KMS-11 (cell line): ENCODE measurements around the gene GIGYF2.
A peak's percentile ranks its signal among the peaks of the same experiment; 100 is the strongest.

Experiments
- H2AFZ ChIP-seq: fragments of 200-600 bp; sonication (generic); 2 replicates; pipeline ENCODE4 v1.6.1; 2016; ENCODE audit warnings: antibody characterized with exemption, mixed run types, low read depth
- H3K27ac ChIP-seq: fragments of 200-600 bp; sonication (generic); 2 replicates; pipeline ENCODE4 v1.6.1; 2016; ENCODE audit warnings: mild to moderate bottlenecking, mixed run types
- H3K27me3 ChIP-seq: fragments of 200-600 bp; sonication (generic); 2 replicates; pipeline ENCODE4 v1.6.1; 2017; ENCODE audit warnings: mild to moderate bottlenecking, low read depth, mixed run types, moderate library complexity; ENCODE audit not compliant: insufficient read depth
- H3K36me3 ChIP-seq: fragments of 200-600 bp; sonication (generic); 2 replicates; pipeline ENCODE4 v1.6.1; 2017; ENCODE audit warnings: mild to moderate bottlenecking, mixed run types; ENCODE audit not compliant: insufficient read depth
- H3K4me1 ChIP-seq: fragments of 200-600 bp; sonication (generic); 2 replicates; pipeline ENCODE4 v1.6.1; 2016; ENCODE audit warnings: mild to moderate bottlenecking, low read depth, mixed run types; ENCODE audit not compliant: poor library complexity, severe bottlenecking
- H3K4me2 ChIP-seq: fragments of 200-600 bp; sonication (generic); 2 replicates; pipeline ENCODE4 v1.7.0; 2016; ENCODE audit warnings: mild to moderate bottlenecking, mixed run types
- H3K4me3 ChIP-seq: fragments of 200-600 bp; sonication (generic); IDR thresholded peaks from 2 replicates; pipeline ENCODE4 v1.6.1; 2017; ENCODE audit warnings: low read depth, low read length, mixed read lengths; ENCODE audit not compliant: insufficient read depth
- H3K79me2 ChIP-seq: fragments of 200-600 bp; sonication (generic); 2 replicates; pipeline ENCODE4 v1.6.1; 2016; ENCODE audit warnings: low read depth, mixed run types; ENCODE audit not compliant: insufficient read depth
- H3K9ac ChIP-seq: fragments of 200-600 bp; sonication (generic); 2 replicates; pipeline ENCODE4 v1.6.1; 2016; ENCODE audit warnings: mild to moderate bottlenecking, mixed run types
- H4K20me1 ChIP-seq: fragments of 200-600 bp; sonication (generic); 2 replicates; pipeline ENCODE4 v1.6.1; 2016; ENCODE audit warnings: mild to moderate bottlenecking, mixed run types; ENCODE audit not compliant: insufficient read depth
- CTCF ChIP-seq: fragments of 200-600 bp; sonication (generic); conservative IDR thresholded peaks from 2 replicates; pipeline ENCODE4 v1.6.1; 2017; ENCODE audit warnings: low read depth, mild to moderate bottlenecking, antibody characterized with exemption, low read length, moderate library complexity, mixed read lengths

The GIGYF2 gene

GRCh38 chr2:232750135-232750671, 53.1 kb downstream of the GIGYF2 start:
- Histone ChIP-seq H3K4me3 (no peak overlapping the region), H3K4me1 (no peaks in the 10 kb centered on the region), H4K20me1 (no peaks in the 10 kb centered on the region), H2AFZ (no peak overlapping the region), H3K27me3 (no peaks in the 10 kb centered on the region), H3K9ac (no peak overlapping the region), H3K36me3 (no peaks in the 10 kb centered on the region), H3K27ac (no peak overlapping the region), H3K79me2 (no peaks in the 10 kb centered on the region), H3K4me2 (no peak overlapping the region)
- TF ChIP-seq CTCF: no peak

GRCh38 chr2:232757905-232758304, 60.8 kb downstream of the GIGYF2 start:
- Histone ChIP-seq H3K36me3 (no peaks in the 10 kb centered on the region; the same call in 1 of the 2 replicates), H3K27ac (no peak overlapping the region)
- no peak for TF ChIP-seq CTCF

GRCh38 chr2:232761301-232761907, 64.3 kb downstream of the GIGYF2 start:
- no peak overlapping the region for H3K27ac ChIP-seq
- peaks cover 24% of the 10 kb centered on the region for H3K4me1 ChIP-seq
- no peak overlapping the region for H3K4me2 ChIP-seq
- no peaks in the 10 kb centered on the region for H4K20me1 ChIP-seq
- H3K79me2 ChIP-seq: no peaks in the 10 kb centered on the region
- H3K9ac ChIP-seq: no peak overlapping the region
- no peaks in the 10 kb centered on the region for H3K27me3 ChIP-seq
- H2AFZ ChIP-seq: no peak overlapping the region
- no peak overlapping the region for H3K4me3 ChIP-seq
- peak; percentile 58 for TF ChIP-seq CTCF
- no peaks in the 10 kb centered on the region; the same call in 1 of the 2 replicates for H3K36me3 ChIP-seq

More at GRCh38 chr2:232757905-232758304, 60.8 kb downstream of the GIGYF2 start:
- Histone ChIP-seq H3K27me3 (no peaks in the 10 kb centered on the region), H3K4me1 (peaks cover 7% of the 10 kb centered on the region), H3K4me2 (no peak overlapping the region), H2AFZ (no peak overlapping the region), H3K9ac (no peak overlapping the region), H4K20me1 (no peaks in the 10 kb centered on the region), H3K4me3 (no peak overlapping the region), H3K79me2 (no peaks in the 10 kb centered on the region)

- H3K4me3 ChIP-seq: no peak overlapping the region
- no peaks in the 10 kb centered on the region for H3K36me3 ChIP-seq
- no peak for TF ChIP-seq CTCF
Measured at GRCh38 chr2:232767866-232768265, 70.7 kb downstream of the GIGYF2 start.

More at GRCh38 chr2:232767866-232768265, 70.7 kb downstream of the GIGYF2 start:
- no peak overlapping the region for H2AFZ ChIP-seq
- H3K79me2 ChIP-seq: no peaks in the 10 kb centered on the region
- H3K27ac ChIP-seq: no peak overlapping the region
- H3K4me1 ChIP-seq: peaks cover 58% of the 10 kb centered on the region
- no peaks in the 10 kb centered on the region for H3K27me3 ChIP-seq
- H4K20me1 ChIP-seq: no peaks in the 10 kb centered on the region; the same call in 1 of the 2 replicates
- no peak overlapping the region for H3K4me2 ChIP-seq
- no peak overlapping the region for H3K9ac ChIP-seq
